Bronchial epithelial cell (primary cell): Measurements from ENCODE around the gene LRRC4C. TPM values are rescaled to one million over a fixed set of nuclear protein-coding genes. Genes with fewer than 3 reads are reported as not detected.

Experiments used
- DNase-seq: peaks from one replicate; pipeline ENCODE4 v3.0.0-alpha.2; 2010; ENCODE audit warnings: low read depth
- FAIRE-seq: peaks from 2 replicates; lab custom pipeline; 2011; peaks lifted over from hg19 to GRCh38; lab: Jason Lieb, UNC
- H3K27me3 ChIP-seq: 2 replicates; pipeline ENCODE4 v1.5.1; 2011; ENCODE audit warnings: low read length; ENCODE audit not compliant: control insufficient read depth, insufficient read depth
- H3K36me3 ChIP-seq: 2 replicates; pipeline ENCODE4 v1.5.1; 2011; ENCODE audit warnings: low read length; ENCODE audit not compliant: control insufficient read depth, insufficient read depth
- H3K4me3 ChIP-seq: 2 replicates; pipeline ENCODE4 v1.5.1; 2011; ENCODE audit warnings: mild to moderate bottlenecking, low read depth, low read length, control low read depth
- total RNA-seq: library from RNA; depleted of rRNA; stranded (reverse); fragments of >200 nt; gene quantifications from 2 replicates; pipeline ENCODE4 v1.2.1, GENCODE V29; 2014
- TF ChIP-seq, protein P1 (sequence below): IDR thresholded peaks from 2 replicates; pipeline ENCODE4 v1.5.1; 2011; ENCODE audit warnings: mild to moderate bottlenecking, moderate library complexity, low read length, control low read depth, inconsistent platforms; ENCODE audit not compliant: insufficient read depth, severe bottlenecking

LRRC4C gene
- total RNA-seq, 1 donor from 2014 or later = not detected

DNA sequence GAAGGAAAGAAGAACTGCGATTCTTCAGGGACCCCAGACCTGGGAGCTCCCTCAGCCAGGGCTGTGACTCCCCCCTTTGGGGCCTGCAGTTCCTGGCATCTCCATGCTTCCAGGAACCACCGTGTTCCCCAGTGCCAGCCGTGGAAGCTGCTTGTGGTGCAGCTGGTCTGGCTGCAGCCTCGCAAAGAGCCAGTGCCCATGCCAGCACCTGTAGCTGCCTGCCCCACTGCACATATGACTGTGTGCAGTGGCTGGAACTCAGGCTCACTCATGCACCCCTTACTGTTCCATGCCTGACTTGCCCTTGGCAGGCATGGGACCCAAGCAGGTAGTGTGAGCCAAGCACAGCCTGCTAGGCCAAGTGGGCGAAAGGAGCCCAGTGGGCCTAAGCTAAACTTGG lies 401.3 kb downstream of the LRRC4C start:
- DNase-seq (no peak), FAIRE-seq (no peak)
- no peaks in the 10 kb centered on the region for H3K27me3 ChIP-seq
- H3K36me3 ChIP-seq = no peaks in the 10 kb centered on the region
- TF ChIP-seq, protein P1, sequence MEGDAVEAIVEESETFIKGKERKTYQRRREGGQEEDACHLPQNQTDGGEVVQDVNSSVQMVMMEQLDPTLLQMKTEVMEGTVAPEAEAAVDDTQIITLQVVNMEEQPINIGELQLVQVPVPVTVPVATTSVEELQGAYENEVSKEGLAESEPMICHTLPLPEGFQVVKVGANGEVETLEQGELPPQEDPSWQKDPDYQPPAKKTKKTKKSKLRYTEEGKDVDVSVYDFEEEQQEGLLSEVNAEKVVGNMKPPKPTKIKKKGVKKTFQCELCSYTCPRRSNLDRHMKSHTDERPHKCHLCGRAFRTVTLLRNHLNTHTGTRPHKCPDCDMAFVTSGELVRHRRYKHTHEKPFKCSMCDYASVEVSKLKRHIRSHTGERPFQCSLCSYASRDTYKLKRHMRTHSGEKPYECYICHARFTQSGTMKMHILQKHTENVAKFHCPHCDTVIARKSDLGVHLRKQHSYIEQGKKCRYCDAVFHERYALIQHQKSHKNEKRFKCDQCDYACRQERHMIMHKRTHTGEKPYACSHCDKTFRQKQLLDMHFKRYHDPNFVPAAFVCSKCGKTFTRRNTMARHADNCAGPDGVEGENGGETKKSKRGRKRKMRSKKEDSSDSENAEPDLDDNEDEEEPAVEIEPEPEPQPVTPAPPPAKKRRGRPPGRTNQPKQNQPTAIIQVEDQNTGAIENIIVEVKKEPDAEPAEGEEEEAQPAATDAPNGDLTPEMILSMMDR = no peak
- no peak overlapping the region for H3K4me3 ChIP-seq

DNA sequence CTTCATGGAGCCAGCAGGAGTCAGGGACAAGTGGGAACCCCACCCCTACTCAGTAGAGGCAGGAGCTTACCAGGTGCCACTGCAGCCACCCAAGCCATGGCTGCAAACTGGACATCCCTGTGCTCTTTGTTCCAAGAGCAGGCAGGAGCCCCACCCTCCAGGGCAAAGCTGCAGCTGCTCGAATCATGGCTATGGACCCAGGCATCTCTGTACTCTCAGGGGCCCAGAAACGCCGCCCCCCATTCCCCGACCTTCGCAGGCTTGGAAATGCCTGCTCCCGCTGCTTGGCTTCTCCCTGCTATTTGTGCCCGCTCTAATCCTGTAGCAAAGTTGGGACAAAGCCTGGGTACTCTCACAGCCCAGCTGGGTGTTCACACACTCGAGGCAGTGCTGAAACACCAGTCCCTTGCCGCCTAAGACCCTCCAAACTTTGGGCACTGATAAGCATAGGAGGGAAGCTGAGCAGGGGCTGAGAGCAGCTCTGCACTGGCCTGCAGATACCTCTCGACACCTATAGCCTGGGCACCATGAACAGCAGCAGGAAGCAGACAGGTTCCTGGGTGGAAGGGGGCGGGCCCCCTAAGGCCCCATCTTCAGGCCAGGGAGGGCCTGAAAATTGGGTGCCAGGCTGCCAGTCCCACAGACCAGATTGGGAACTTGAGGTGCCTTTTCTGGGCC lies 402.4 kb downstream of the LRRC4C start:
- no peaks in the 10 kb centered on the region for H3K36me3 ChIP-seq
- peak; percentile 47 for FAIRE-seq

DNA sequence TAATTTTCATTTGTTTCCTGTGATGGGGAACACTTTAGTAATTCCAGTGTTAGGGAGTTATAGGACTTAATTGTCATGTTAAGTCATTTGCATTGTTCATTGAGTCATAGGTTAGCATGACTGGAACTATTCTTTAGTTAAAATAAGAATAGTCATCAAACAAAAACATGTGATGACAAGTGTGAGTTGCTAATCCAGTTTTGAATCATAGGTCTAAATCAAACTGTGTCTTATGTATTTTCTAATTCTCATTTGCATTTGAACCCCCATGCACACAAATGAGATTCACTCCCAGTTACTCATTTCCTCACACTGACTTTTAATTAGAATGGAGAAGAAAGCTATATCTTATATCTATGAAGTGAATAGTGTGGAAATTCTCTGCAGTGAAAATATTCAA lies 405.6 kb downstream of the LRRC4C start:
- DNase-seq (peak; percentile 98), FAIRE-seq (no peak)
- Histone ChIP-seq H3K27me3 (no peaks in the 10 kb centered on the region), H3K36me3 (no peaks in the 10 kb centered on the region), H3K4me3 (no peak overlapping the region)
- TF ChIP-seq, protein P1 = no peak

More for the DNA sequence above, 402.4 kb downstream of the LRRC4C start:
- H3K4me3 ChIP-seq = no peak overlapping the region
- no peak for DNase-seq
- H3K27me3 ChIP-seq = no peaks in the 10 kb centered on the region
- TF ChIP-seq, protein P1 = no peak

DNA sequence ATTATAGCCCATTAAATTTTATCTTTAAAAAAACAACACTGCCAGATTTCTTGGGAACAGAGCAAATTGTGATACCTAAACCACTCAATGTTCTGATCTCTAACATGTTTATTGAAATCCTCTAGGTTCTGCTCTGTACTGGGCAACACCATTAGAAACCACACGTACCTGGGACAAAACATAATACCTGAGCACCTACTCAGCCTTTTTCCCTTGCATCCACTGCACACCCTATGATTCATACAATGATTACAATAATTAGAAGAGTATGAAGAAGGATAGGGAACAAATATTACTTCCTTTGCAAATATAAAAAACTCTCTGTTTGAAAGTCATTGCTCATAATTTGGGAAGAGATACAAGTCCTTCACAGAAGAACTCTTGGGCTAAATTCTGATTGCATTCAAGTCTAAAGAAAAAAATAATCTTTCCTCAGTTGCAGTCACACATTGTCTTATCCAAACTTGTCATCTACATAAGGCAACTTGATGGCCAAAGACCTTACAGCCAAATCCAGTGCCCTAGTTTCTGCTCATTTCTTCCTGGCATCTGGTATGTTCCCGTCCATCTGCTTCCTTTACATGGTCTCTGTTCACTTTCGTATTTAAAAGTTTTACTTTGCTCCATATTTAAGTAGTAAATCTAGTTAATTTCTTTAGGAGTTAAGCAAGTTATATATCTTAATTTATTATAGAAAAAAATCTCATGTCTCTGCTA lies 407.4 kb downstream of the LRRC4C start:
- DNase-seq = peak; percentile 93
- H3K27me3 ChIP-seq = no peaks in the 10 kb centered on the region

DNA sequence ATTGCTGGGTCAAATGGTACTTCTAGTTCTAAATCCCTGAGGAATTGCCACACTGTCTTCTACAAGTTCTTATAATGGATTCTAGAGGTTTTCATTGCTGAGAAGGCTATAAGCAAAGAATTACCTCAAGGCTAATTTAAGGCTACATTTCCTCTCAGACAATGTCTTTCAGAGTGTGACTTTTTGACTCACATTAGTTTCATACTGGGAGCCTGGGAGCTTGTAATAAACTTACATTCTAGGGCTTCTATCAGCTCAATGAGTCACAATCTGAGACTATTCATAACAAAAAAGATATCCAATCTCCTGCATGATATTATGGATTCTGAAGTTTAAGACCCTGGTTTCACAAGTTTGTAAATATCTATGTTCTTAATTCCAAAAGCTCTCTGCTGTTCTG lies 408.7 kb downstream of the LRRC4C start:
- DNase-seq (peak; percentile 88), FAIRE-seq (no peak)
- H3K4me3 ChIP-seq = no peak overlapping the region
- TF ChIP-seq, protein P1 = no peak
- H3K27me3 ChIP-seq = no peaks in the 10 kb centered on the region
- H3K36me3 ChIP-seq = no peaks in the 10 kb centered on the region

More for the DNA sequence above, 407.4 kb downstream of the LRRC4C start:
- H3K4me3 ChIP-seq = no peak overlapping the region
- H3K36me3 ChIP-seq = no peaks in the 10 kb centered on the region
- FAIRE-seq = no peak
- TF ChIP-seq, protein P1 = no peak
